HG02759 (cell line): ENCODE results near the gene TBX5.
"Not testable (repeated sequence)": the region's sequence is repeated elsewhere in the genome, so short reads cannot be mapped to it uniquely, and the experiment has no call there.

Source experiments
- ATAC-seq: cut with Tn5 transposase; IDR thresholded peaks from one replicate; pipeline ENCODE4 v1.9.1; 2021; ENCODE audit warnings: mild to moderate bottlenecking, moderate library complexity; ENCODE audit not compliant: unreplicated experiment

Gene TBX5

GRCh38 chr12:114392909-114393308 is 13.0 kb downstream of the TBX5 start:
- no peak for ATAC-seq

- no peak for ATAC-seq
Observed at GRCh38 chr12:114391088-114391487, 14.9 kb downstream of the TBX5 start.

DNA sequence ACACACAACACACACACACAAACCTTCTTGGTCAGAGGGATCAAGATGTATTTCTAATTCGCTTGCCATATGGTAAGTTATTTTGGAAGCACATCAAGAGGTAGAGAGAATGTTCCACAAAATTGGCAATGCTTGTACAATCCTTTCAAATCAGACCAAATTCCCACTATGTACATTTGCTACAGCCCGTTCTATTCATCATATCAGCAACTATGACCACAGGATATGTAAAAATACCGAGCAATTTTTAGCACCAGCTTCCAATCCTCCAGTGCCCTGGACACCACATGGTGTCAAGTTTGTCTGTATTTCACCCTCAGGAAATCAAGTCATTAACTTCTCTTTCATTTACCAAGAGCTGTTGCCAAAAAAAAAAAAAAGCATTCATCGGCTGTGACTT is 21.2 kb downstream of the TBX5 start:
- no peak for ATAC-seq

GRCh38 chr12:114381177-114381576 is 24.8 kb downstream of the TBX5 start:
- no peak for ATAC-seq

- ATAC-seq = no peak
Observed at GRCh38 chr12:114371733-114372132, 34.2 kb downstream of the TBX5 start.

DNA sequence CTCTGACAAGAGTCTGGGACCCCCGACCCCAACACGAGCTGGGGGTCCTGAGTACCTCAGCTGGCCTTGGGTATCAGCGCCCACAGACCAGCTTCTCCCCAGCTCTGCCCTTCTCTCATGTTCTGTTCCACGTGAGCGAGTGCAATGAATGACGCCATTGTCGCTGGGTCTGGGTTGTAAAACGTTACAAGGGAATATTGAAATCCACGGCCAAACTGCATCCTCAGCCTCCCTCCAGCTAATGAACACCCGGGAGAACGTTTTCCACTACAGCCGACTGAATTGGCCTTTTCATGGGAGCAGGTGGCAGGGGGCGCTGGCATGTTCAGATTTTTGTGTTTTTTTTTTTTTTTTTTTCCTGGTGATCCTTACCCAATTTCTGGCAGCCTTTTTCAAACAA is 34.7 kb downstream of the TBX5 start:
- ATAC-seq = no peak

GRCh38 chr12:114368685-114369452 is 37.1 kb downstream of the TBX5 start:
- no peak for ATAC-seq

DNA sequence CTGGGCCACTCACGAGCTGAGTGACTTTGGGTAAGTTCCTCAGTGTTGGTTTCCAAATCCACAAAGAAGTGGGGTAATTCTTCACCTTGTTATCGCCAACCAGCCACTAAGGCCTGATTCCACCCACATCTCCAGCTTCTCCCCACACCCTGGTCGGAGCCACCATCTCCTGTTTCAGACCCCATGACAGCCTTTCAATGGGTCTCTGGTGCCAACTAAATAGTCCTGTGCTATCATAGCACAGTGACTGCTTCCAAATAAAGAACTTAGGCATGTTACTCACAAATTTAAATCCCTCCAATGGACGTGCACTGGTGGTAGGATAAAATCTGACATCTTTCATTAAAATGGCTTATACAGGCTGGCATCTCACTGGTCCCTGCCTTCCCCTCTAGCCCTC is 44.0 kb downstream of the TBX5 start:
- ATAC-seq = no peak

GRCh38 chr12:114361545-114361944 is 44.4 kb downstream of the TBX5 start:
- ATAC-seq = no peak

DNA sequence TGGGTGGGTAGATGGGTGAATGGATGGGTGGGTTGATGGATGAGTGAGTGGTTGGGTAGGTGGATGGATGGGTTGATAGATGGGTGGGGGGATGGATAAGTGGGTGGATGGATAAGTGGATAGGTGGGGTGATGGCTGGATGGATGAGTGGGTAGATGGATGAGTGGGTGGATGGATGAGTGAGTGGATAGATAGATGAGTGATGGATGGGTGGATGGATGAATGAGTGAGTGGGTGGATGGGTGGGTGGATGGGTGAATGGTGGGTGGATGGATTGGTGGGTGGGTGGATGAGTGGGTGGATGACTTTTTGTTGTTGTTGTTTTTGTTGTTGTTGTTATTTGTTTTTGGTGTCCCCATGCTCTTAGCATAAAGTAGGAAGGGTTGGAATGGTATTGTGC is 45.5 kb downstream of the TBX5 start:
- ATAC-seq = no peak

DNA sequence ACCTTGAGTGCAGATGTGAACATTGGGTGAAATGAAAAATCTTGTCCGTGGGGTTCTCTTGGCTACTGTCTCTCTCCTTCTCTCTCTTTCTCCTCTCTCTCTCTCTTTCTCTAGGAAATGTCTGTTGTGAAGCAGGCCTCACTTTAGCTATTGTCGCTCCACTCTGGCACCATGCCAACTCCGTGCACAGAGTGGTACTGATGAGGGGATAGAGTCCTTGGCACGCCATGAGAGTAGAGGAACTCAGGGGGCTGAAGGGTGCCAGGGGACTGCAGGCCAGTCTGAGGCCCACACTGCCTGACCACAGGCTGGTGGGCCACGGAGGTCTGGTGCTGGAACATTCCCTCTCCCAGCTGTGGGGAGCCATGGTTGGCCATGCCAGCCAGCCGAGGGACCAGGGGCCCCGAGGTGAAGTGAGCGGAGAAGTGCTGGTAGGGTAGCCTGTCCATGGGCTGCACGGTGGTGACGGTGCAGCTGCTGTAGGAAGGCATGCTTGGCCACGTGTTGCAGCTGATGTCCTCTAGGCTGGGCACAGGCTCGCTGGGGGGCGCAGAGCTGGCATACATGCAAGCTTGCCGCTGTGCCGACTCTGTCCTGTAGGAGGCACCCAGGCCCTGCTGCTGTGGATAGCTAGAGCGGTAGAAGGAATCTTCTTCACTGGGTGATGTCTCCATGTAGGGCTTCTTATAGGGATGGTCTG is 50.4 kb downstream of the TBX5 start:
- ATAC-seq = no peak

GRCh38 chr12:114349239-114349638 is 56.7 kb downstream of the TBX5 start:
- ATAC-seq = not testable (repeated sequence)

DNA sequence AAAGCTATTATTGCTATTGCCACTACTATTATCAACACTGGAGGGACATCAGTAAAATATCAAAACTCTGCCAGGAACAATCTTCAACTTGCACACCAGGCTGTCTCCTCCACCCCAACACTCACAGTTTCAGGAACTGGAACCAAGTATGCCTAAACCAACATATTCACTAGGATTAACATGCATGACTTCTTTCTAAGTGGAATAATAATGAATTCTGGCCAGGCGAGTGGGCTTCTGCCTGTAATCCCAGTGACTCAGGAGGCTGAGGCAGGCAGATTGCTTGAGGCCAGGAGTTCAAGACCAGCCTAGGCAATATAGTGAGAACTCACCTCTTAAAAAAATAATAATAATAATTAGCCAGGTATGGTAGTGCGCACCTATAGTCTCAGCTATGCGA is 58.1 kb downstream of the TBX5 start:
- ATAC-seq = no peak

- no peak for ATAC-seq
Observed at GRCh38 chr12:114344831-114345230, 61.1 kb downstream of the TBX5 start.

- no peak for ATAC-seq
Observed at GRCh38 chr12:114344303-114344663, 61.7 kb downstream of the TBX5 start.

DNA sequence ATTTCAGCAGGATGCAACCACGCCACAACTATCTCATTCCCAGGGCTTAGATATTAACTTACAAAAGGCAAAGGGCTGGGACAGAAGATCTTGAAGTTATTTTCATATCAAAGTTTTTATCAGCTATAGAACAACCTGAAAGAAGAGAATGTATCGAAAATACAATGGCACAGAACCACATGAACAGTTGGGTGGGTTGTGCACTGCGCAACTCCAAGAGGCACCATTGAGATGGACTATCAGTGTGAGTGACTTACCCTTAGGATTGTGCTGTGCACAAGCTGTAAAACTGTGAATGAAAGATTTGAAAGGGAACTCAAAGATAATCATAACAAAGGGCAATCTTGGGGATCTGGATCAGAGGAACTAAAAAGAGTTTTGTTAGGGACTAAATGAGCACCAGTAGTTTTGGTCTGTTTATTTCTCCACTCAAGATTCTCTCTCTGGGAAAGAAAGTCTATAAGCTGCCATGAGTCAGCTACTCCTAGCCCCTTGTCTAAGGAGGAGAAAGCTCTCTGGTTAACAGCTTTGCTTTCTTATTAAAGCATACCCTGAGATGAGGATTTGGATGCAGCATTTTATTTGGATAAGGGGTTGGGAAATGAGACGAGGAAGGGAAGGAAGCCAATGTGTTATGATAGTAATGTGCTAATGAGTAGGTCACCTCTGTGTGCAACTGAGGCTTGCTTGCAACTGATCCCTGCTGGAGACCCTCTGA is 62.2 kb downstream of the TBX5 start:
- ATAC-seq = no peak

DNA sequence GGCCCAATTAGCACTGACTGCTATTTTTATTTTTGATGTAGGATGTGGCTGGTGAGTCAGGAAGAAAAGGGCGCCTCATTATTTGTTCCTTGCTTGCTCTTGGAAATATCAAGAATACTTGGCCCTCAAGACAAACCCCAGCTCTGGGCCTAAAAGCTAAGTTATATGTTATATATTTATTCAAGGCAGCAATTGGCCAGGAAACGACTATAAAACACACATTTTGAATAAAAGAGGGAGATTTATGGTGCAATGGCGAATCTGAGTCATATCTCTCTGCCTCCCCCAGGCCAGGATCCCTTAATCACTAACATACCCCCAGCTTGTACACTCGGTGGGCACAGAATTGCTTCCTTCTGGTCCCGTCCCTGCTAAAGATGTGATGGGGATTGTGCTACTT is 63.3 kb downstream of the TBX5 start:
- ATAC-seq = no peak

GRCh38 chr12:114341635-114342034 is 64.3 kb downstream of the TBX5 start:
- ATAC-seq = no peak

DNA sequence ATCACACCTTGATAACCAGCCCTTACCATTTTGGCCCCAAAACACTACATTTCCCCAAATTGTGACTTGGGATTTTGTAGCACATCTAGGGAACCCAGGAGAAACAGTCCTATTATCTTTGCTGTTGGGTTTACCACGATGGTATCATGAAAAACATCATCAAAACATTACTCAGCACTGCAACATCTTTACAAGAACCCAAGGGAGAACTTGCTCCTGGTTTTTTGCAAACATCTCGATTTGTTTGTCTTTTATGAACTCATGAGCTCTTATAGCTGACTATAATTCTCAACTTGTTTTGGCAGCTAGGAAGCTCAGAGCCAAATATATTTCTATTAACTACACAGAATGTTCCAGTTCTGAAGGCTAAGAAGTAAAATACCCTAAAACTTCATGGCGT is 65.7 kb downstream of the TBX5 start:
- no peak for ATAC-seq

DNA sequence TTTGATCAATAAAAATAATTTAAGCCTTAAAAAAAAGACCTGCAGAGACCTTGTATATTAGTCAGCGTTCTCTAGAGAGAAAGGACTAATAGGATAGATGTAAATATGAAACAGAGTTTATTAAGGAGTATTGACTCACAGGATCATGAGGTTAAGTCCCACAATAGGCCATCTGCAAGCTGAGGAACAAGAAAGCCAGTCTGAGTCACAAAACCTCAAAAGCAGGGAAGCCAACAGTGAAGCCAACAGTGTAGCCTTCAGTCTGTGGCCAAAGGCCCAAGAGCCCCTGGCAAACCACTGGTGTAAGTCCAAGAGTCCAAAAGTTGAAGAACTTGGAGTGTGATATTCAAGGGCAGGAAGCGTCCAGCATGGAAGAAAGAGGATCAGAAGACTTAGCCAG is 66.3 kb downstream of the TBX5 start:
- no peak for ATAC-seq

DNA sequence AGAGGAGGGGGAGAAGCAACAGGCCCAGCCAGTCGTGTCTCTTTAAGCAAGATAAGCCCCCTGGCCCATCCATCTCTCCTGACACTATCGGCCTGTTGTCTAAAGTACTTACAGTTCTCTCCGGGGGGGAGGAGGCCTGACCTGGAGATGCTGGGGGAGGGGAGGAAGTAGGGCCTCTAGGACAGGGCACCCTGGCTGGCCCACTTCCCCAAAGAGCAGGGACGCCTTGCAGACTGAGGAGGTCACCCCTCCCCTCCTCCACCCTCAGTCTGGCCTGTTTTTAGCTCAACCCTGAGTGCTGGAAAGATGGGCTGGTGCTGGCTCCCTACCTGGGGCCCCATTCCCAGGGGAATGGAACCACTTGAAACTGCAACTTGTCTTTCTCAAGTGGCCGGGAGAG is 70.3 kb downstream of the TBX5 start:
- no peak for ATAC-seq

- no peak for ATAC-seq
Observed at GRCh38 chr12:114334395-114334794, 71.5 kb downstream of the TBX5 start.
